ENCODE results near the gene SLC37A3. TPM values are rescaled to one million over a fixed set of nuclear protein-coding genes. Genes with fewer than 3 reads are reported as not detected.
A peak's percentile ranks its signal among the peaks of the same experiment; 100 is the strongest.
"Not testable (repeated sequence)": the region's sequence is repeated elsewhere in the genome, so short reads cannot be mapped to it uniquely, and the experiment has no call there.

The SLC37A3 gene
- total RNA-seq, 4 donors from 2014 or later = 71.9 to 123 (median 86.9) TPM

DNA sequence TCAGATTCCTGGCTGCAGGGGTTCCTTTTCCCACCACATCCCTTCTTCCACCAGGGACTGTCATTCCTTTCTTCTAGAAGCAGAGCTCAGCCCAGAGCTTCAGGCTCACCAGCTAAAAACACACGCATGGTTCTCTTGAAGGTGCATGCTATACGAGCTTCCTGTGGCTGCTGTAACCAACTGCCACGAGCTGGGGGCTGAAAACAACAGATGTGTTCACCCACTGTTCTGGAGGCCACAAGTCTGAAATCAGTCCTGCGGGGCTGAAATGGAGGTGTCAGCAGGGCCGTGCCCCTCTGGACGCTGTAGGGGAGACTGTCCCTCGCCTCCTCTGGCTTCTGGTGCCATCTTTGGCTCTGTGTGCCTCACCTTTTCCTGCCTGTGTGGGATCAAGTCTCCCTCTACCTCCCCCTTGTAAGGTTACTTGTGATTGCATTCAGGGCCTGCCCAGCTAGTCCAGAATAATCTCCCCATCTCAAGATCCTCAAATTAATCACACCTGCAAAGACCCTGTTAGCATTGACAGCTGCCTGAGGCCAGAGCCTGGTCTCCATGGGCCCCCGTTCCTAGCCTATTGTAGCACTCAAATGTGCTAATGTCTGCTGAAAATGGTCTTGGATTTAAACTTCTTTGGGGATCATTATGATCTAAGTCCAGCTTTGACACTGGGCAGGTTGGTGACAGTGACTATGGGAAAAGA lies 19.3 kb upstream of the SLC37A3 start:
- Histone ChIP-seq H3K4me3 (replicated peaks in 1 of 3) (no peak overlapping the region), H3K9me3 (no peaks in the 10 kb centered on the region), H3K4me1 (no peaks in the 10 kb centered on the region), H3K36me3 (no peaks in the 10 kb centered on the region), H3K27ac (no peak overlapping the region), H3K27me3 (no peaks in the 10 kb centered on the region)
- TF ChIP-seq, protein P1, sequence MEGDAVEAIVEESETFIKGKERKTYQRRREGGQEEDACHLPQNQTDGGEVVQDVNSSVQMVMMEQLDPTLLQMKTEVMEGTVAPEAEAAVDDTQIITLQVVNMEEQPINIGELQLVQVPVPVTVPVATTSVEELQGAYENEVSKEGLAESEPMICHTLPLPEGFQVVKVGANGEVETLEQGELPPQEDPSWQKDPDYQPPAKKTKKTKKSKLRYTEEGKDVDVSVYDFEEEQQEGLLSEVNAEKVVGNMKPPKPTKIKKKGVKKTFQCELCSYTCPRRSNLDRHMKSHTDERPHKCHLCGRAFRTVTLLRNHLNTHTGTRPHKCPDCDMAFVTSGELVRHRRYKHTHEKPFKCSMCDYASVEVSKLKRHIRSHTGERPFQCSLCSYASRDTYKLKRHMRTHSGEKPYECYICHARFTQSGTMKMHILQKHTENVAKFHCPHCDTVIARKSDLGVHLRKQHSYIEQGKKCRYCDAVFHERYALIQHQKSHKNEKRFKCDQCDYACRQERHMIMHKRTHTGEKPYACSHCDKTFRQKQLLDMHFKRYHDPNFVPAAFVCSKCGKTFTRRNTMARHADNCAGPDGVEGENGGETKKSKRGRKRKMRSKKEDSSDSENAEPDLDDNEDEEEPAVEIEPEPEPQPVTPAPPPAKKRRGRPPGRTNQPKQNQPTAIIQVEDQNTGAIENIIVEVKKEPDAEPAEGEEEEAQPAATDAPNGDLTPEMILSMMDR (IDR thresholded peaks at IDR 0.05) = no peak
- no peak for TF ChIP-seq POLR2A (IDR thresholded peaks at IDR 0.05)
- intact Hi-C loops (cut with DNase I) = no loop called here
- WGBS, 2 donors = 83 to 92% methylated on average over 3 to 8 of the region's 8 CpGs
- DNase-seq = no peak

DNA sequence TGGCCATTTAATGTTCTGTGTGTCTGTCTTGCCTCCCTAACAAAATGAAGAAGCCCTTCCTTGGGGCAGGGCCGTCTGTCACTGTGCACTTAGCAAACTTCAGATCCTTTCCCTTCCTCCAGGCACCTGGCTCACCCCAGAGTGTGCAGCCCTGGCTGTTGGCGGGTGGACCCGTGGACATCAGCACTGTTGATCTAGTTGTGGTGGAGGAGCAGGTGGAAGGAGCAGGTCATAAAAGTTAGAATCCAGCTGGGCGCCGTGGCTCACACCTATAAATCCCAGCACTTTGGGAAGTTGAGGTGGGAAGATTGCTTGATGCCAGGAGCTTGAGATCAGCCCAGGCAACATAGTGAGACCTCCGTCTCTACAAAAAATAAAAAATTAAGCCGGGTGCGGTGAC lies 18.2 kb upstream of the SLC37A3 start:
- intact Hi-C loops (cut with DNase I) = no loop called here
- Histone ChIP-seq H3K4me3 (replicated peaks in 1 of 3) (no peak overlapping the region), H3K27me3 (no peaks in the 10 kb centered on the region), H3K9me3 (no peaks in the 10 kb centered on the region), H3K4me1 (no peaks in the 10 kb centered on the region), H3K27ac (no peak overlapping the region), H3K36me3 (no peaks in the 10 kb centered on the region)
- WGBS, 2 donors = 88 to 95% methylated on average over 8 of the region's 8 CpGs
- no peak for TF ChIP-seq POLR2A (IDR thresholded peaks at IDR 0.05)
- TF ChIP-seq, protein P1 (IDR thresholded peaks at IDR 0.05) = no peak
- DNase-seq = no peak

DNA sequence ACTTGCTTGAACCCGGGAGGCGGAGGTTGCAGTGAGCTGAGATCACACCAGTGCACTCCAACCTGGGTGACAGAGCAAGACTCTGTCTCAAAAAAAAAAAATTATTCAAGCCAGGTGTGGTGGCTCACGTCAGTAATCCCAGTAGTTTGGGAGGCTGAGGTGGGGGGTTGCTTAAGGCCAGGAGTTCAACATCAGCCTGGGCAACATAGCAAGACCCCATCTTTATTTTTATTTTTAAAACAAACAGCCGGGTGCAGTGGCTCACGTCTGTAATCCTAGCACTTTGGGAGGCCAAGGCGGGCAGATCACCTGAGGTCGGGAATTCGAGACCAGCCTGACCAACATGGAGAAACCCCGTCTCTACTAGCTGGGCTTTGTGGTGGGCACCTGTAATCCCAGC lies 17.5 kb upstream of the SLC37A3 start:
- H3K4me1 ChIP-seq; H3K9me3 ChIP-seq; H3K4me3 ChIP-seq (replicated peaks in 1 of 3); H3K27me3 ChIP-seq; intact Hi-C loops (cut with DNase I); DNase-seq; H3K27ac ChIP-seq; H3K36me3 ChIP-seq: not testable (repeated sequence)
- WGBS, 2 donors = 96 to 97% methylated on average over 9 of the region's 9 CpGs

DNA sequence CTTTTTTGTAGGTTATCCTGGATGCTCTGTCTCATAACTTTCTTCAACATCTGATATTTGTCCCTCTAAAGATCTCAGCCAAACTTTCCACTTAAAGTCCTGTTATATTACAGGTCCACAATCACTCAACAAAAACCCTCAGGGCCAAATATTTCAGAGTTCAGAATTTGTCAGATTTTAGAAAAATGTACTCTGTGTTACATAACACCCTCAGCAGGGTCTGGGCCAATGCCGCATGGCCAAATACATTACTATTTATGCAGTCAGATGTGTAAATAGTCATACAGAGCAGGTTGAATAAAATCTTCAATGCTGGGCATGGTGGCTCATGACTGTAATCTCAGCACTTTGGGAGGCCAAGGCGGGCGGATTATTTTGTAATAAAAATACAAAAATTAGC lies 17.0 kb upstream of the SLC37A3 start:
- Histone ChIP-seq H3K4me1 (no peaks in the 10 kb centered on the region), H3K27ac (no peak overlapping the region), H3K4me3 (replicated peaks in 1 of 3) (no peak overlapping the region), H3K9me3 (no peaks in the 10 kb centered on the region), H3K36me3 (no peaks in the 10 kb centered on the region), H3K27me3 (no peaks in the 10 kb centered on the region)
- no peak for DNase-seq
- WGBS, 2 donors = 93 to 95% methylated on average over 3 of the region's 3 CpGs
- intact Hi-C loops (cut with DNase I) = no loop called here
- TF ChIP-seq POLR2A (IDR thresholded peaks at IDR 0.05) = no peak
- TF ChIP-seq, protein P1 (IDR thresholded peaks at IDR 0.05) = no peak

DNA sequence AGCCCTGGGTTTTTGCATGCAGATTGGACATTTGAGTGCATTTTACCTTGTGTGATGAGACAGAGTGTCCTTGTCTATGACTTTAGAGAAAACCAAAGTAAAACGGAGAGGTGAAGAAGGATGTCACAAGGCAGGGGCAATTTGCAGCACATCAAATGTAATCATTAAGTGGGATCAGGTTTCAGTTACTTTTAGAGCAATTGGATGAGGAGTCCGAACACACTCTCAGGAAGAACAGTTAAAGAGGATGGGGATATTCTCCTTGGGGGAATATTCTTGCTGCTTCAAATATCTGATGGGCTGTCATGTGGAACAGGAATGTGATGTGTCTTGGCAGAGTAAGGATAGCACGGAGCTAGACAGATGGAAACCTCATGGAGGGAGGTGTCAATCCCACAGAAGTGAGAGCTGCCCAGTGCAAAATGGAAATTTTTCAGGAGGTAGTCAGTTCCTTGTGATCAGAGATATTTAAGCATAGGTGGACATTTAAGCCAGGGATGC lies 6.3 kb upstream of the SLC37A3 start:
- Histone ChIP-seq H3K36me3 (no peaks in the 10 kb centered on the region), H3K27me3 (no peaks in the 10 kb centered on the region), H3K4me3 (replicated peaks in 1 of 3) (peak overlapping the region in 2 of 3 donors; percentile 29 to 57), H3K9me3 (no peaks in the 10 kb centered on the region), H3K4me1 (peaks cover 6 to 8% of the 10 kb centered on the region in 2 donors), H3K27ac (peak overlapping the region in 2 of 3 donors; percentile 85 to 90)
- no peak for TF ChIP-seq POLR2A (IDR thresholded peaks at IDR 0.05)
- TF ChIP-seq, protein P1 (IDR thresholded peaks at IDR 0.05) = no peak
- 12 to 25% methylated on average over 3 of the region's 3 CpGs for WGBS, 2 donors
- peak in 1 of 2 donors; percentile 32 for DNase-seq
- intact Hi-C loops (cut with DNase I) = no loop called here
